HCT116 (cell line): ENCODE results near the gene PCED1A. TPM values are rescaled to one million over a fixed set of nuclear protein-coding genes. Genes with fewer than 3 reads are reported as not detected.

ENCODE experiments used
- ATAC-seq: fragments of 200-7000 bp; cut with Tn5 transposase; 2 replicates; pipeline ENCODE4 v1.9.1; 2020; ENCODE audit warnings: mild to moderate bottlenecking, moderate library complexity
- BruUV-seq: library from RNA; stranded (reverse); fragments of 400-500 nt; replicated peaks from 2 replicates; lab custom pipeline; 2021; lab: Mats Ljungman, UMichigan
- CTCF ChIA-PET: fragments of 300-600 bp; sonication (Branson Sonifier 250); formaldehyde crosslinking; loops from one replicate; lab custom pipeline; 2021; ENCODE audit warnings: antibody characterized with exemption; lab: Charles Lee
- POLR2A ChIA-PET: fragments of 300-600, 350-600 bp; sonication (Branson Sonifier 250); formaldehyde crosslinking; loops from one replicate; lab custom pipeline; 2021; ENCODE audit warnings: antibody characterized with exemption; lab: Charles Lee
- RAD21 ChIA-PET, 2 experiments: fragments of 300-600 bp; sonication (Branson Sonifier 250); formaldehyde crosslinking; loops; one replicate each; lab custom pipeline; 2023; ENCODE audit warnings: low total read pairs in 2 of 2; ENCODE audit not compliant: uncharacterized antibody in 2 of 2, unreplicated experiment in 2 of 2, low non-redundant PET in 1 of 2; lab: Charles Lee
- DNase-seq: peaks from one replicate; pipeline ENCODE4 v3.0.0-alpha.2; 2010; ENCODE audit warnings: low read depth, low spot score
- H2AFZ ChIP-seq: fragments of 200-600 bp; shearing (Covaris generic), sonication (generic); 2 replicates; pipeline ENCODE4 v1.6.1; 2017; ENCODE audit warnings: low read depth, mixed run types, mixed read lengths, antibody characterized with exemption, low read length; ENCODE audit not compliant: poor library complexity, severe bottlenecking
- H3K27ac ChIP-seq: 2 replicates; pipeline ENCODE4 v1.5.1; 2012; ENCODE audit warnings: low read depth, low read length
- H3K27me3 ChIP-seq: fragments of 200-600 bp; sonication (generic); 2 replicates; pipeline ENCODE4 v1.6.1; 2016; ENCODE audit warnings: mixed run types, low read length, mixed read lengths; ENCODE audit not compliant: insufficient read depth
- H3K36me3 ChIP-seq, 2 experiments: fragments of 200-500 bp in 1 of 2; fragments of 200-600 bp in 1 of 2; sonication (Bioruptor generic) in 1 of 2; sonication (generic) in 1 of 2; 2 replicates each; pipeline versions ENCODE4 v1.5.1 to v1.6.1; 2014 to 2016; ENCODE audit warnings: low read length in 2 of 2, inconsistent platforms in 1 of 2, mixed read lengths in 1 of 2, mixed run types in 1 of 2; ENCODE audit not compliant: insufficient read depth in 2 of 2, control insufficient read depth in 1 of 2
- H3K4me1 ChIP-seq, 2 experiments: fragments of 200-600 bp in 1 of 2; sonication (generic) in 1 of 2; 2 replicates each; pipeline versions ENCODE4 v1.5.1 to v1.6.1; 2012 to 2017; ENCODE audit warnings: low read length in 2 of 2, inconsistent platforms in 1 of 2, mild to moderate bottlenecking in 1 of 2, mixed read lengths in 1 of 2, mixed run types in 1 of 2, moderate library complexity in 1 of 2; ENCODE audit not compliant: insufficient read depth in 2 of 2, control insufficient read depth in 1 of 2
- H3K4me2 ChIP-seq: fragments of 200-600 bp; sonication (generic); 2 replicates; pipeline ENCODE4 v1.6.1; 2017; ENCODE audit warnings: mixed run types, low read length, mixed read lengths
- H3K4me3 ChIP-seq, 2 experiments: fragments of 200-600 bp in 1 of 2; sonication (generic) in 1 of 2; replicated peaks in 1 of 2; 2 replicates each; pipeline ENCODE4 v1.5.1; 2011 to 2016; ENCODE audit warnings: low read length in 2 of 2, control low read depth in 1 of 2, low read depth in 1 of 2, mild to moderate bottlenecking in 1 of 2, mixed read lengths in 1 of 2, mixed run types in 1 of 2
- H3K79me2 ChIP-seq: fragments of 200-600 bp; sonication (generic); 2 replicates; pipeline ENCODE4 v1.6.1; 2017; ENCODE audit warnings: mild to moderate bottlenecking, mixed run types, low read length, moderate library complexity, mixed read lengths; ENCODE audit not compliant: insufficient read depth
- H3K9ac ChIP-seq: fragments of 200-600 bp; sonication (generic); 2 replicates; pipeline ENCODE4 v1.6.1; 2016; ENCODE audit warnings: low read length, mixed read lengths
- H3K9me2 ChIP-seq: fragments of 200-600 bp; sonication (generic), shearing (Covaris generic); 2 replicates; pipeline ENCODE4 v1.6.1; 2017; ENCODE audit warnings: mixed run types, mild to moderate bottlenecking, moderate library complexity; ENCODE audit not compliant: insufficient read depth
- H3K9me3 ChIP-seq, 2 experiments: fragments of 200-500 bp in 1 of 2; fragments of 200-600 bp in 1 of 2; sonication (Bioruptor generic) in 1 of 2; sonication (generic) in 1 of 2; 2 replicates each; pipeline ENCODE4 v1.6.1; 2014 to 2017; ENCODE audit warnings: low read length in 2 of 2, mixed read lengths in 2 of 2, inconsistent platforms in 1 of 2, low read depth in 1 of 2, mild to moderate bottlenecking in 1 of 2, mixed run types in 1 of 2, moderate library complexity in 1 of 2; ENCODE audit not compliant: control insufficient read depth in 1 of 2, insufficient read depth in 1 of 2
- H4K20me1 ChIP-seq: fragments of 200-600 bp; sonication (generic), shearing (Covaris generic); 2 replicates; pipeline ENCODE4 v1.6.1; 2017; ENCODE audit warnings: mixed run types, mild to moderate bottlenecking, moderate library complexity; ENCODE audit not compliant: insufficient read depth
- CBX3 ChIP-seq: IDR thresholded peaks from 2 replicates; pipeline ENCODE4 v1.6.1; 2012; ENCODE audit warnings: low read depth
- POLR2A ChIP-seq: IDR thresholded peaks from 2 replicates; pipeline ENCODE4 v1.7.0; 2011; ENCODE audit warnings: borderline replicate concordance; ENCODE audit not compliant: insufficient read depth, insufficient read length; ENCODE audit errors: extremely low read depth
- RAD21 ChIP-seq: IDR thresholded peaks from 2 replicates; pipeline ENCODE4 v1.6.1; 2012; ENCODE audit warnings: low read depth, mild to moderate bottlenecking
- SRF ChIP-seq: IDR thresholded peaks from 2 replicates; pipeline ENCODE4 v1.6.1; 2012; ENCODE audit warnings: low read depth
- intact Hi-C: fragments of 100-400 bp; cut with micrococcal nuclease; formaldehyde crosslinking; loops from 2 replicates; pipeline ENCODE4 v1.10.0; 2022
- total RNA-seq: library from RNA; stranded (reverse); gene quantifications from one replicate; pipeline ENCODE4 v1.2.1, GENCODE V29; 2021; ENCODE audit not compliant: unreplicated experiment
- TF ChIP-seq, protein P1 (sequence below): IDR thresholded peaks from 2 replicates; pipeline ENCODE4 v1.6.1; 2012; ENCODE audit warnings: low read depth

Gene PCED1A
- total RNA-seq, 1 experiment from 2014 or later, result 31.8 TPM

DNA sequence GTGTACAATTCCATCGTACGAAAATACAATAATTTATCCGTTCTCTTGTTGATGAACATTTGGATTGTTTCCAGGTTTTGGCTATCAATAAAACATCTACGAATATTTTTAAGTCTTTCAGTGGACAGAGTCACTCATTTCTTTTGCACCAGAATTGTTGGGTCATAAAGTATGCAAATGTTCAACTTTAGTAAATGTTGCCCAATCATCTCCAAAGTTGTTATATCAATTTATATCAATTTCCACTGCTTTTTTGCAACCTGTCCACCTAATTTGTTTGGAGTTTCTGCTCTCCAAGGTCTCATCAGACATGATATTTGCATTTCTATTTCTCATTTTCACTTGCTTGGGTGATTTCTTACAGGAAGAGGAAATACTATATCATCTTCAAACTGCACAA lies 13.8 kb downstream of the PCED1A start:
- DNase-seq (no peak), ATAC-seq (no peak)
- Histone ChIP-seq H3K27me3 (peaks cover 16% of the 10 kb centered on the region; the same call in 1 of the 2 replicates), H3K9me3 (no peaks in the 10 kb centered on the region), H3K4me1 (peaks cover 4 to 6% of the 10 kb centered on the region in 2 experiments), H3K27ac (no peak overlapping the region), H3K9ac (no peak overlapping the region), H3K79me2 (no peaks in the 10 kb centered on the region), H3K4me2 (no peak overlapping the region), H2AFZ (no peak overlapping the region), H3K36me3 (no peaks in the 10 kb centered on the region), H4K20me1 (no peaks in the 10 kb centered on the region), H3K4me3 (no peak overlapping the region), H3K9me2 (no peaks in the 10 kb centered on the region)
- ChIA-PET RAD21 (no interaction called here), CTCF (no interaction called here), POLR2A (no interaction called here)
- intact Hi-C loops, result no loop called here
- BruUV-seq, result no TSS peak
- TF ChIP-seq RAD21, result no peak

- DNase-seq (no peak), ATAC-seq (no peak)
- Histone ChIP-seq H3K27me3 (peaks cover 16% of the 10 kb centered on the region; the same call in 1 of the 2 replicates), H3K9me2 (no peaks in the 10 kb centered on the region), H3K27ac (no peak overlapping the region), H3K9ac (no peak overlapping the region), H3K4me1 (peaks cover 3 to 4% of the 10 kb centered on the region in 2 experiments; a peak in 3 of 4 replicates), H2AFZ (no peak overlapping the region), H3K79me2 (no peaks in the 10 kb centered on the region), H3K36me3 (no peaks in the 10 kb centered on the region), H3K9me3 (no peaks in the 10 kb centered on the region), H3K4me2 (no peak overlapping the region), H3K4me3 (no peak overlapping the region), H4K20me1 (no peaks in the 10 kb centered on the region)
- ChIA-PET RAD21 (no interaction called here), POLR2A (no interaction called here), CTCF (no interaction called here)
- no TSS peak for BruUV-seq
- intact Hi-C loops, result no loop called here
- TF ChIP-seq, protein P1, sequence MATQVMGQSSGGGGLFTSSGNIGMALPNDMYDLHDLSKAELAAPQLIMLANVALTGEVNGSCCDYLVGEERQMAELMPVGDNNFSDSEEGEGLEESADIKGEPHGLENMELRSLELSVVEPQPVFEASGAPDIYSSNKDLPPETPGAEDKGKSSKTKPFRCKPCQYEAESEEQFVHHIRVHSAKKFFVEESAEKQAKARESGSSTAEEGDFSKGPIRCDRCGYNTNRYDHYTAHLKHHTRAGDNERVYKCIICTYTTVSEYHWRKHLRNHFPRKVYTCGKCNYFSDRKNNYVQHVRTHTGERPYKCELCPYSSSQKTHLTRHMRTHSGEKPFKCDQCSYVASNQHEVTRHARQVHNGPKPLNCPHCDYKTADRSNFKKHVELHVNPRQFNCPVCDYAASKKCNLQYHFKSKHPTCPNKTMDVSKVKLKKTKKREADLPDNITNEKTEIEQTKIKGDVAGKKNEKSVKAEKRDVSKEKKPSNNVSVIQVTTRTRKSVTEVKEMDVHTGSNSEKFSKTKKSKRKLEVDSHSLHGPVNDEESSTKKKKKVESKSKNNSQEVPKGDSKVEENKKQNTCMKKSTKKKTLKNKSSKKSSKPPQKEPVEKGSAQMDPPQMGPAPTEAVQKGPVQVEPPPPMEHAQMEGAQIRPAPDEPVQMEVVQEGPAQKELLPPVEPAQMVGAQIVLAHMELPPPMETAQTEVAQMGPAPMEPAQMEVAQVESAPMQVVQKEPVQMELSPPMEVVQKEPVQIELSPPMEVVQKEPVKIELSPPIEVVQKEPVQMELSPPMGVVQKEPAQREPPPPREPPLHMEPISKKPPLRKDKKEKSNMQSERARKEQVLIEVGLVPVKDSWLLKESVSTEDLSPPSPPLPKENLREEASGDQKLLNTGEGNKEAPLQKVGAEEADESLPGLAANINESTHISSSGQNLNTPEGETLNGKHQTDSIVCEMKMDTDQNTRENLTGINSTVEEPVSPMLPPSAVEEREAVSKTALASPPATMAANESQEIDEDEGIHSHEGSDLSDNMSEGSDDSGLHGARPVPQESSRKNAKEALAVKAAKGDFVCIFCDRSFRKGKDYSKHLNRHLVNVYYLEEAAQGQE, result no peak
- TF ChIP-seq SRF (no peak), POLR2A (no peak), CBX3 (no peak)
Measured at GRCh38 chr20:2825761-2826160, 14.7 kb downstream of the PCED1A start.
